Germinal center (tissue), 1 donor: Measurements from ENCODE around the gene SLC16A7.

Experiments used
- DNase-seq: peaks from one replicate; pipeline ENCODE4 v3.0.0; 2012; ENCODE audit warnings: mixed read lengths, low spot score

Gene SLC16A7

GRCh38 chr12:59624732-59625460 is 29.1 kb downstream of the SLC16A7 start:
- no peak for DNase-seq

GRCh38 chr12:59626382-59626781 is 30.6 kb downstream of the SLC16A7 start:
- no peak for DNase-seq

GRCh38 chr12:59627582-59627981 is 31.8 kb downstream of the SLC16A7 start:
- DNase-seq, result no peak

GRCh38 chr12:59629890-59630289 is 34.1 kb downstream of the SLC16A7 start:
- no peak for DNase-seq

GRCh38 chr12:59632408-59632807 is 36.6 kb downstream of the SLC16A7 start:
- DNase-seq, result no peak

- no peak for DNase-seq
Observed at GRCh38 chr12:59634254-59634653, 38.4 kb downstream of the SLC16A7 start.

GRCh38 chr12:59636945-59637691 is 41.3 kb downstream of the SLC16A7 start:
- DNase-seq, result no peak

- no peak for DNase-seq
Observed at GRCh38 chr12:59637692-59638070, 41.9 kb downstream of the SLC16A7 start.

GRCh38 chr12:59643550-59643949 is 47.7 kb downstream of the SLC16A7 start:
- no peak for DNase-seq

GRCh38 chr12:59645242-59645641 is 49.4 kb downstream of the SLC16A7 start:
- DNase-seq, result no peak

GRCh38 chr12:59646636-59647035 is 50.8 kb downstream of the SLC16A7 start:
- DNase-seq, result no peak

GRCh38 chr12:59649203-59649602 is 53.4 kb downstream of the SLC16A7 start:
- no peak for DNase-seq

- no peak for DNase-seq
Observed at GRCh38 chr12:59650588-59651228, 54.9 kb downstream of the SLC16A7 start.

- DNase-seq, result no peak
Observed at GRCh38 chr12:59651229-59651920, 55.5 kb downstream of the SLC16A7 start.

GRCh38 chr12:59652130-59652529 is 56.3 kb downstream of the SLC16A7 start:
- no peak for DNase-seq

- DNase-seq, result no peak
Observed at GRCh38 chr12:59654061-59654460, 58.2 kb downstream of the SLC16A7 start.

- DNase-seq, result no peak
Observed at GRCh38 chr12:59657266-59657665, 61.4 kb downstream of the SLC16A7 start.

- no peak for DNase-seq
Observed at GRCh38 chr12:59657711-59658110, 61.9 kb downstream of the SLC16A7 start.

GRCh38 chr12:59660148-59660547 is 64.3 kb downstream of the SLC16A7 start:
- no peak for DNase-seq

- DNase-seq, result no peak
Observed at GRCh38 chr12:59660921-59661597, 65.2 kb downstream of the SLC16A7 start.

- DNase-seq, result no peak
Observed at GRCh38 chr12:59664495-59664894, 68.7 kb downstream of the SLC16A7 start.

GRCh38 chr12:59665701-59666100 is 69.9 kb downstream of the SLC16A7 start:
- no peak for DNase-seq
